HG02798 (cell line): ENCODE data around the gene CGB5.
A peak's percentile ranks its signal among the peaks of the same experiment; 100 is the strongest.

Experiments
- ATAC-seq: cut with Tn5 transposase; IDR thresholded peaks from one replicate; pipeline ENCODE4 v1.9.1; 2021; ENCODE audit warnings: mild to moderate bottlenecking; ENCODE audit not compliant: unreplicated experiment, poor library complexity

The CGB5 gene

DNA sequence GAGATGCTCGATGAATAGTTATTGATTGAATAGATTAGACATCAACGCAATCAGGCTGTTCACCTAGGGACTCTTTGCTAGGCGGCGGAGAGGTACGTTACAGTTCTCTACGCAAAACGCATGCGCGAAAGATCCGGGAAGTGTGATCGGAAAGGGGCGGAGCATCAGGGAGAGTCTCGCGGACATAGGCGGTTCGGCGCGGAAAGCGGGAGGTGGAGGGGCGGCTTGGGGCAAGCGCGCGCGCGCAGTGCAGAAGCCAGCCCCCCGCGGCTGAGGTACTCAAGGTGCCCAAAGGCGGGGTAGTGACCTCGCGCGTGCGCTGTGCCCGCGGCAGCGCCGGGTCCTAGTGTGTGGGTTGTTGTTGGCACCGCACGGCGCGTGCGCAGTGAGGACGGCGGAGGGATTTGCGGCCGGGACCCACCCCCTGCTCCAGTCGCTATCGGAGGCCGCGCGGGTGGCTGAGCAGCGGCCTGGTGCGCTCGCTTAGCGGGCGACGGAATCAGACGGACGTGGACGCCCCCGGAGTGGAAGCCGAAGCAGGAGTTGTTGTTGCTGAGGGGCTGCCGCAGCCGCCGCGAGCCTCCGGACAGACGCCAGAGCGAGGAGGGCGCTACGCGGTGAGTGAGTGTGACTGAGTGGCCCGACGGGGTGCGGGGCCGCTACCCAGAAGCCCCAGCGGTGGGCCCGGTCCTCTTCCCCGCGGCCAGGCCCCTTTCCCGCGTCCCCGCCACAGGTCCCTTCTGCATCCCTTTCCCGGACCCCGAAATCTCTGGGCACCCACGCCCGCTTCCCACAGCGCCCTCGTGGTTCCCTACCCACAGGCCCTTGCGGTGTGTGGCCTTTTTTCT is 41.6 kb downstream of the CGB5 start, which contains the start of gene SNRNP70:
Gene SNRNP70 (plus strand): TSS at position 432 of the 848 bp plus-strand sequence. CDS start 964 bp downstream, outside the sequence.
- peak; percentile 96 for ATAC-seq

DNA sequence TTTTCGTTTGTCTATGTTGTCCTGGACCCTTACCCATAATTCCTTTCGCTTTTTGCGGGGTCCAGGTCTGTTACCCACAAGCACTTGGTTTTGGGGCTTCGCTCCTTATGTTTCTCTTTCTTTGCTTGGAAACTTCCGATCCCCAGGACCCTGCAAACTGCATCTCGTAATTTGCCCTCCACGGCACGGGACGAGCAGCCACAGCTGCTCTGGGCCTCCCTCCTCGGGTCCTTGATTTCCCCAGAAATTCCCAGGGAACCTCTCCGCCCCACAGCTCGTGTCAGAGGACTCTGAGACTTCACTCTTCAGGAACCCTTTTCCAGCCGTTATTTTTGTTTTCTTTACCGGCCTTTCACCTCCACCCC is 42.2 kb downstream of the CGB5 start:
- no peak for ATAC-seq

DNA sequence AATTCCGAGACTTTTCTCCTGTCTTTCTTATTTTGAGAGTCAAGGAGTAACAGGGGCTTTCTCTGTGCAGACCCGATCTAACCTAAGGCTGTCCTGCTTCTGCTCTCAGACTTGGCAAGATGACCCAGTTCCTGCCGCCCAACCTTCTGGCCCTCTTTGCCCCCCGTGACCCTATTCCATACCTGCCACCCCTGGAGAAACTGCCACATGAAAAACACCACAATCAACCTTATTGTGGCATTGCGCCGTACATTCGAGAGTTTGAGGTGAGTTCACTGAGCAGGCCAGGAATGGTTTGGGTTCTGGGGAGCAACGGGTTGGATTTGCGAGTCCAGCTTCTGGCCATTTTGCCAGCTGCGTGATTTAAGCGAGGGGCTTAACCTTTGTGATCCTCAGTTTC is 42.6 kb downstream of the CGB5 start:
- no peak for ATAC-seq

DNA sequence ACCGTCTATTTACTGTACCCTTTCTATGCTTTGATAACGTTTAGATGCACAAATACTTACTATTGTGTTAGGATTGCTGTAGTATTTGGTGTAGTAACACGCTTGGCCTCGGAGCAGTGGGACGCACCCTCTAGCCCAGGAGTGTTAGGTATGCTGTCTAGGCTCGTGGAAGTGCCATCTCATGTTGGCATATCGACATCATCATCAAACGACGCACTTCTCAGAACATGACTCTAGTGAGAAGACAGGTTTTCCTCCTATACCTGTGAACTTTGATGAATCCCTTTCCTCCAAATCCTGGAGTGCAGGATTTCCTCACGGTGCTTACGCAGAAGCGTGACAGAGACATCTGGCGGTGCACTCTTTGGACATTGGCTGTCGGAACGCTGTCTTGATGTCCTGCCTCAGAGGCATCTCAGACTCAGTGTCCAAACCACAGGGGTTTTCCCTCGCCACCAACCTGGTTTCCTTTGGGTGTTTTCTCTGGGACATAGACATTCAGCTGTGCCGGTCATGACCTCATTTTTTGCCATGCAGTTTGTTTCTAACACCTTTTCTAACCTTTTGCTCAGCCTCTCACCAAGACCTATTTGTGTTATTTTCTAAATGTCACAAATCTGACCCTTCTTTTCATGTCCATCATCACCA is 47.9 kb downstream of the CGB5 start:
- ATAC-seq: no peak

DNA sequence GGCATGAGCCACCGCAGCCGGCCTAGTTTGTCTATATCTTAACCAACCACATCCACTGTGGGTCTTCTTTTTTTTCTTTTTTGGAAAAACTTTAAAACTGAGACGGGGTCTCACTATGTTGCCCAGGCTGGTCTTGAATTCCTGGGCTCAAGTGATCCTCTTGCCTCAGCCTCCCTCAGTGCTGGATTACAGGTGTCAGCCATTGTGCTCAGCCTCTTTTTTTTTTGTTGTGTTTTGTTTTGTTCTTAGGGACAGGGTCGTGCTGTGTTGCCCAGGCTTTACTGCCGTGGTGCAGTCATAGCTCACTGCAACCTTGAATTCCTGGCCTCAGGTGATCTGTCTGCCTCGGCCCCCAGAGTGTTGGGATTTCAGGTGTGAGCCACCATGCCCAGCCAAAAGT is 49.0 kb downstream of the CGB5 start:
- ATAC-seq: no peak
